Suprapubic skin (tissue), 4 donors: ENCODE results near the gene FLT3LG.

Experiments
- CTCF ChIP-seq, 2 donors: fragments of 200-600 bp in 1 of 2; fragments of 450-650 bp in 1 of 2; sonication (generic) in 1 of 2; IDR thresholded peaks; one replicate each; pipeline ENCODE4 v1.5.1; 2016 to 2019; ENCODE audit warnings: antibody characterized with exemption in 2 of 2, mild to moderate bottlenecking in 1 of 2, moderate library complexity in 1 of 2
- EP300 ChIP-seq: sonication (generic); formaldehyde crosslinking; IDR thresholded peaks from one replicate; pipeline ENCODE4 v1.6.1; 2017; ENCODE audit warnings: antibody characterized with exemption
- POLR2A ChIP-seq, 2 donors: fragments of 450-650 bp; IDR thresholded peaks; one replicate each; pipeline ENCODE4 v1.6.1; 2017; ENCODE audit warnings: antibody characterized with exemption in 2 of 2, mild to moderate bottlenecking in 2 of 2, moderate library complexity in 2 of 2
- POLR2AphosphoS5 ChIP-seq, 3 donors: sonication (generic); formaldehyde crosslinking; IDR thresholded peaks; one replicate each; pipeline ENCODE4 v1.6.1; 2017; ENCODE audit warnings: antibody characterized with exemption in 3 of 3

- TF ChIP-seq CTCF (IDR thresholded peaks at IDR 0.05): no peak
- peak in 1 of 3 donors; percentile 47 for TF ChIP-seq POLR2AphosphoS5 (IDR thresholded peaks at IDR 0.05)
- TF ChIP-seq POLR2A (IDR thresholded peaks at IDR 0.05): no peak
- no peak for TF ChIP-seq EP300
These were observed 5.1 kb upstream of the FLT3LG start for GRCh38 chr19:49468746-49469447.
